ENCODE measurements around the gene CADPS.

The CADPS gene

GRCh38 chr3:62839748-62840147 lies 35.5 kb downstream of the CADPS start:
- no peak for TF ChIP-seq CTCF (conservative IDR thresholded peaks at IDR 0.05)
- no peak for TF ChIP-seq ZFX (IDR thresholded peaks at IDR 0.05)
- no peak overlapping the region for H3K27ac ChIP-seq

- TF ChIP-seq ZFX (IDR thresholded peaks at IDR 0.05) = no peak
- TF ChIP-seq CTCF (conservative IDR thresholded peaks at IDR 0.05) = no peak
- no peak overlapping the region for H3K27ac ChIP-seq
These were observed 38.0 kb downstream of the CADPS start for GRCh38 chr3:62837145-62837787.

GRCh38 chr3:62835554-62836236 lies 39.5 kb downstream of the CADPS start:
- H3K27ac ChIP-seq = no peak overlapping the region
- TF ChIP-seq CTCF (conservative IDR thresholded peaks at IDR 0.05) (no peak), ZFX (IDR thresholded peaks at IDR 0.05) (no peak)

- no peak overlapping the region for H3K27ac ChIP-seq
- TF ChIP-seq ZFX (IDR thresholded peaks at IDR 0.05) = no peak
- peak; percentile 42 for TF ChIP-seq CTCF (conservative IDR thresholded peaks at IDR 0.05)
These were observed 41.7 kb downstream of the CADPS start for GRCh38 chr3:62833538-62833937.

GRCh38 chr3:62832553-62832952 lies 42.7 kb downstream of the CADPS start:
- H3K27ac ChIP-seq = no peak overlapping the region

GRCh38 chr3:62830727-62831322 lies 44.4 kb downstream of the CADPS start:
- TF ChIP-seq CTCF (conservative IDR thresholded peaks at IDR 0.05) = no peak
- no peak overlapping the region for H3K27ac ChIP-seq

More at GRCh38 chr3:62832553-62832952, 42.7 kb downstream of the CADPS start:
- TF ChIP-seq CTCF (conservative IDR thresholded peaks at IDR 0.05) (no peak), ZFX (IDR thresholded peaks at IDR 0.05) (no peak)

GRCh38 chr3:62827550-62827949 lies 47.7 kb downstream of the CADPS start:
- TF ChIP-seq CTCF (conservative IDR thresholded peaks at IDR 0.05) (no peak), ZFX (IDR thresholded peaks at IDR 0.05) (no peak)
- no peak overlapping the region for H3K27ac ChIP-seq
